Lung (tissue), 12 donors: ENCODE data around the gene INTS4. TPM values are rescaled to one million over a fixed set of nuclear protein-coding genes. Genes with fewer than 3 reads are reported as not detected.
"Not testable (repeated sequence)": the region's sequence is repeated elsewhere in the genome, so short reads cannot be mapped to it uniquely, and the experiment has no call there.

Experiments used
- ATAC-seq: fragments of 200-7000 bp; cut with Tn5 transposase; one replicate; pipeline ENCODE4 v1.9.1; 2020; ENCODE audit warnings: moderate number of reproducible peaks; ENCODE audit not compliant: insufficient read depth, low FRiP score
- DNase-seq, 3 donors: peaks; one replicate each; pipeline ENCODE4 v3.0.0-alpha.2; 2013 to 2017
- H3K27ac ChIP-seq, 2 donors: one replicate each; pipeline ENCODE4 v1.5.1; 2013; ENCODE audit warnings: mild to moderate bottlenecking in 2 of 2, moderate library complexity in 2 of 2, control low read depth in 1 of 2, inconsistent platforms in 1 of 2, low read depth in 1 of 2, low read length in 1 of 2
- H3K27me3 ChIP-seq, 3 donors: one replicate each; pipeline ENCODE4 v1.5.1; 2013; ENCODE audit warnings: low read length in 2 of 3; ENCODE audit not compliant: control insufficient read depth in 3 of 3, insufficient read depth in 3 of 3
- H3K36me3 ChIP-seq, 4 donors: one replicate each; pipeline ENCODE4 v1.5.1; 2013; ENCODE audit warnings: low read length in 4 of 4, mild to moderate bottlenecking in 1 of 4, moderate library complexity in 1 of 4; ENCODE audit not compliant: control insufficient read depth in 4 of 4, insufficient read depth in 4 of 4
- H3K4me1 ChIP-seq, 5 donors: one replicate each; pipeline ENCODE4 v1.5.1; 2013; ENCODE audit warnings: low read length in 5 of 5, mild to moderate bottlenecking in 2 of 5, moderate library complexity in 1 of 5; ENCODE audit not compliant: control insufficient read depth in 5 of 5, insufficient read depth in 5 of 5
- H3K4me3 ChIP-seq: one replicate; pipeline ENCODE4 v1.5.1; 2013; ENCODE audit warnings: mild to moderate bottlenecking, control low read depth, moderate library complexity
- H3K9ac ChIP-seq, 2 donors: one replicate each; pipeline ENCODE4 v1.5.1; 2013; ENCODE audit warnings: low read length in 2 of 2, control low read depth in 1 of 2; ENCODE audit not compliant: insufficient read depth in 1 of 2
- H3K9me3 ChIP-seq, 4 donors: one replicate each; pipeline ENCODE4 v1.5.1; 2013; ENCODE audit warnings: low read length in 3 of 4, mild to moderate bottlenecking in 1 of 4, moderate library complexity in 1 of 4; ENCODE audit not compliant: control insufficient read depth in 4 of 4, insufficient read depth in 3 of 4
- WGBS, 2 donors: extraction: QIAGEN DNeasy Blood & Tissue Kit; methylation state at CpG; one replicate each; pipeline ENCODE4 v1.1.7; 2013; 5-methylcytosine and 5-hydroxymethylcytosine counted together
- polyA plus RNA-seq, 2 donors: library from polyadenylated mRNA; stranded (reverse); fragments of 200-250 nt; gene quantifications; one replicate each; pipeline ENCODE4 v1.2.1, GENCODE V29; 2013
- total RNA-seq, 2 donors: library from RNA; depleted of rRNA in 1 of 2; stranded (reverse); fragments of >200 nt in 1 of 2; gene quantifications; one replicate each; pipeline ENCODE4 v1.2.1, GENCODE V29; 2014 to 2021
- TF ChIP-seq, protein P1 (sequence below): IDR thresholded peaks from 2 replicates; pipeline ENCODE4 v1.5.1; 2012; ENCODE audit warnings: mild to moderate bottlenecking; ENCODE audit errors: control extremely low read depth, extremely low read depth
- donor health status: control.
- donor health status: control.
- donor health status: Bipolar disorder and iron deficiency.
- donor health status: healthy.
- donor health status: DM: yes; HTN: yes; CAD: no.

Gene INTS4
- total and polyA plus RNA-seq, 4 donors, result 15.8 to 56.2 (median 22.9) TPM

DNA sequence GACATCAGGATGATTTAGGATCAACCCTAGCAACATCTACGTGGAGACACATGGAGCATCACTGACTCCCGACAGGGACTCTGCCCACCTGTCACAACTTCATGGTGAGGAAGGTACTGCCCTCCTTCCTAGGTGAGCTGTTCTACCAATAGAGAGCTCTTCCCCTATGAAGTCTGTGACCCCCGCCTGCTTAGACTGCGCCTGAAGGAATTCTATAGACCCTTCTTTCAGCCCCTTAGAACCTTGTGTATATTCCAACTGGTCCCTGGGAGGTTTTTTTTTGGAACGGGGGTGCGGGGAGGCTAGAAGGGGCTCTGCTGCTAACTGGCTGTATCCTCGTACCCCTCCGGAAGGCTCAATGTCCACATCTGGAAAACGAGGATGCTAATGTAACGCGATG lies 566 bp downstream of the INTS4 start:
- no peak for ATAC-seq
- Histone ChIP-seq H3K27ac (no peak overlapping the region), H3K27me3 (no peaks in the 10 kb centered on the region), H3K9me3 (no peaks in the 10 kb centered on the region), H3K4me3 (peak overlapping the region; percentile 72), H3K36me3 (peaks cover 0 to 6% (median 3%) of the 10 kb centered on the region in 4 donors), H3K4me1 (peaks cover 0 to 16% (median 13%) of the 10 kb centered on the region in 5 donors), H3K9ac (peak overlapping the region; percentile 92 to 97)
- TF ChIP-seq, protein P1, sequence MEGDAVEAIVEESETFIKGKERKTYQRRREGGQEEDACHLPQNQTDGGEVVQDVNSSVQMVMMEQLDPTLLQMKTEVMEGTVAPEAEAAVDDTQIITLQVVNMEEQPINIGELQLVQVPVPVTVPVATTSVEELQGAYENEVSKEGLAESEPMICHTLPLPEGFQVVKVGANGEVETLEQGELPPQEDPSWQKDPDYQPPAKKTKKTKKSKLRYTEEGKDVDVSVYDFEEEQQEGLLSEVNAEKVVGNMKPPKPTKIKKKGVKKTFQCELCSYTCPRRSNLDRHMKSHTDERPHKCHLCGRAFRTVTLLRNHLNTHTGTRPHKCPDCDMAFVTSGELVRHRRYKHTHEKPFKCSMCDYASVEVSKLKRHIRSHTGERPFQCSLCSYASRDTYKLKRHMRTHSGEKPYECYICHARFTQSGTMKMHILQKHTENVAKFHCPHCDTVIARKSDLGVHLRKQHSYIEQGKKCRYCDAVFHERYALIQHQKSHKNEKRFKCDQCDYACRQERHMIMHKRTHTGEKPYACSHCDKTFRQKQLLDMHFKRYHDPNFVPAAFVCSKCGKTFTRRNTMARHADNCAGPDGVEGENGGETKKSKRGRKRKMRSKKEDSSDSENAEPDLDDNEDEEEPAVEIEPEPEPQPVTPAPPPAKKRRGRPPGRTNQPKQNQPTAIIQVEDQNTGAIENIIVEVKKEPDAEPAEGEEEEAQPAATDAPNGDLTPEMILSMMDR, result no peak
- 6 to 7% methylated on average over 11 of the region's 11 CpGs for WGBS, 2 donors
- no peak for DNase-seq

DNA sequence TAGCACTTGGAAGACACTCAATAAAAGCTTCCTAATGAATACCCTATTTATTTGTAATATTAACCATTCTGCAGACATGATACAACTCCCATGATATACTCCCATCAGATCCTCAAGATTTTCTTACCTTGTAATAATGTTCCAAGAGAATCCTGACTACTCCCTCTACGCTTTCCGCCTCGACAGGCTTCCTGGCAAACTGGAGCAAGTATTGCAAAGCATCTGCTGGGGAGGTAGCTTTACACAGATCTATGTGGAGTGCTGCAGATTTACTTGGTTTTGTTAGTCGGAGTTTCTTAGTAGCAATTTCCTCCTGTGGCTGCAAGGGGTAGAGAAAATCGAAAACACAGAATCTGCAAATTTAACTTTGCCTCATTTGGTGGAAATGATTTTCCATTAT lies 3.5 kb downstream of the INTS4 start:
- WGBS, 2 donors, result 89 to 91% methylated on average over 5 of the region's 5 CpGs
- H3K9me3 ChIP-seq, result no peaks in the 10 kb centered on the region
- ATAC-seq (no peak), DNase-seq (no peak)
- H3K36me3 ChIP-seq, result peaks cover 0 to 11% (median 7%) of the 10 kb centered on the region in 4 donors
- TF ChIP-seq, protein P1, result no peak
- H3K27me3 ChIP-seq, result no peaks in the 10 kb centered on the region
- H3K4me1 ChIP-seq, result peaks cover 0 to 16% (median 13%) of the 10 kb centered on the region in 5 donors
- H3K9ac ChIP-seq, result no peak overlapping the region
- no peak overlapping the region for H3K27ac ChIP-seq
- H3K4me3 ChIP-seq, result no peak overlapping the region

DNA sequence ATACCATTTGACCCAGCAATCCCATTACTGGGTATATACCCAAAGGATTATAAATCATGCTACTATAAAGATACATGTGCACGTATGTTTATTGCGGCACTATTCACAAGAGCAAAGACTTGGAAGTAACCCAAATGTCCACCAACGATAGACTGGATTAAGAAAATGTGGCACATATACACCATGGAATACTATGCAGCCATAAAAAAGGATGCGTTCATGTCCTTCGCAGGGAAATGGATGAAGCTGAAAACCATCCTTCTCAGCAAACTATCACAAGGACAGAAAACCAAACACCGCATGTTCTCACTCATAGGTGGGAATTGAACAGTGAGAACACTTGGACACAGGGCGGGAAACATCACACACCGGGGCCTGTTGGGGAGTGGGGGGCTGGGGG lies 8.0 kb downstream of the INTS4 start:
- H3K27ac ChIP-seq, H3K9me3 ChIP-seq, H3K27me3 ChIP-seq, H3K4me1 ChIP-seq, H3K9ac ChIP-seq, DNase-seq, ATAC-seq, H3K4me3 ChIP-seq: not testable (repeated sequence)
- H3K36me3 ChIP-seq, result peaks cover 5 to 23% (median 9%) of the 10 kb centered on the region in 4 donors
- WGBS, 2 donors, result 96% methylated on average over 8 of the region's 8 CpGs

DNA sequence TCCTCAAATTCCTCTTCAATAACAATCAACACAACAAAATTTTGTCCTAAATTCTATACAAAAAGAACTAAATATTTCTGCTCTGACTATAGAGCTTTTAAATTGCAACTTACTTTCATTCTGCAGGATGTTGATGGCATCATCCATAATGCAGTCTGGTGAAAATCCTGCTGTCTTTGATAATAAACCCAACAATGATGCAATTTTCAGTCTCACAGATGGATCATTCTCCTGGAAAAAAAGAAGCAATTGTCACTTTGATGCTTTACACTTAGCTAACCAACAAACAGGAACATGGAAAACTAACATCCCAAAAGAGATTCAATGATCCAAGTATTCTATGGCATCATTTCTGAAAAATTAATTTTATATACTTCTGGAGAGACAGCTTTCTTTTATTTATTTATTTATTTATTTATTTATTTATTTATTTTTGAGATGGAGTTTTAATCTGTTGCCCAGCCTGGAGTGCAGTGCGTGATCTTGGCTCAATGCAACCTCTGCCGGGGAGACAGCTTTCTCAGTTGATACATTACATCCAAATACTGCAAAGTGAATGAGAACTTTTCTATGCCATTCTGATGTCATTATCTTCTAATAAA lies 13.0 kb downstream of the INTS4 start:
- no peaks in the 10 kb centered on the region for H3K4me1 ChIP-seq
- no peak for ATAC-seq
- DNase-seq, result no peak
- TF ChIP-seq, protein P1, result no peak
- H3K9me3 ChIP-seq, result no peaks in the 10 kb centered on the region
- no peak overlapping the region for H3K27ac ChIP-seq
- no peaks in the 10 kb centered on the region for H3K27me3 ChIP-seq
- no peak overlapping the region for H3K4me3 ChIP-seq
- WGBS, 2 donors, result 96 to 98% methylated on average over 2 of the region's 2 CpGs
- peaks cover 8 to 23% (median 14%) of the 10 kb centered on the region in 4 donors for H3K36me3 ChIP-seq
- no peak overlapping the region for H3K9ac ChIP-seq
